Measurements from ENCODE around the gene MYO1G.

MYO1G gene

GRCh38 chr7:45017253-45017652, 38.4 kb upstream of the MYO1G start:
- no peak overlapping the region for H3K27ac ChIP-seq (ENCODE audit: low read depth in 2 of 2, low read length in 2 of 2)
- H3K4me3 ChIP-seq (ENCODE audit: low read length in 2 of 2): no peak overlapping the region
- H3K9me3 ChIP-seq (ENCODE audit: control insufficient read depth in 2 of 2, low read length in 2 of 2): no peaks in the 10 kb centered on the region
- peaks cover 0 to 3% of the 10 kb centered on the region in 2 donors for H3K36me3 ChIP-seq (ENCODE audit: control insufficient read depth in 2 of 2, insufficient read depth in 2 of 2, low read length in 2 of 2)
- H3K4me1 ChIP-seq (ENCODE audit: control insufficient read depth in 2 of 2, insufficient read depth in 2 of 2, low read length in 2 of 2): no peaks in the 10 kb centered on the region
- no peaks in the 10 kb centered on the region for H3K27me3 ChIP-seq (ENCODE audit: control insufficient read depth in 2 of 2, insufficient read depth in 2 of 2, low read length in 2 of 2)
- H3K9ac ChIP-seq (ENCODE audit: low read depth in 1 of 2, low read length in 2 of 2): no peak overlapping the region

- no peak overlapping the region for H3K27ac ChIP-seq (ENCODE audit: low read depth in 2 of 2, low read length in 2 of 2)
These were observed 36.5 kb upstream of the MYO1G start for GRCh38 chr7:45015313-45015712.

GRCh38 chr7:45013465-45013967, 34.7 kb upstream of the MYO1G start:
- no peaks in the 10 kb centered on the region for H3K4me1 ChIP-seq (ENCODE audit: control insufficient read depth in 2 of 2, insufficient read depth in 2 of 2, low read length in 2 of 2)
- H3K4me3 ChIP-seq (ENCODE audit: low read length in 2 of 2): no peak overlapping the region
- no peak overlapping the region for H3K27ac ChIP-seq (ENCODE audit: low read depth in 2 of 2, low read length in 2 of 2)
- no peaks in the 10 kb centered on the region for H3K27me3 ChIP-seq (ENCODE audit: control insufficient read depth in 2 of 2, insufficient read depth in 2 of 2, low read length in 2 of 2)
- no peaks in the 10 kb centered on the region for H3K9me3 ChIP-seq (ENCODE audit: control insufficient read depth in 2 of 2, low read length in 2 of 2)
- no peaks in the 10 kb centered on the region for H3K36me3 ChIP-seq (ENCODE audit: control insufficient read depth in 2 of 2, insufficient read depth in 2 of 2, low read length in 2 of 2)
- no peak overlapping the region for H3K9ac ChIP-seq (ENCODE audit: low read depth in 1 of 2, low read length in 2 of 2)

More at GRCh38 chr7:45015313-45015712, 36.5 kb upstream of the MYO1G start:
- Histone ChIP-seq H3K9ac (ENCODE audit: low read depth in 1 of 2, low read length in 2 of 2) (no peak overlapping the region), H3K4me1 (ENCODE audit: control insufficient read depth in 2 of 2, insufficient read depth in 2 of 2, low read length in 2 of 2) (no peaks in the 10 kb centered on the region), H3K4me3 (ENCODE audit: low read length in 2 of 2) (no peak overlapping the region), H3K9me3 (ENCODE audit: control insufficient read depth in 2 of 2, low read length in 2 of 2) (no peaks in the 10 kb centered on the region), H3K27me3 (ENCODE audit: control insufficient read depth in 2 of 2, insufficient read depth in 2 of 2, low read length in 2 of 2) (no peaks in the 10 kb centered on the region), H3K36me3 (ENCODE audit: control insufficient read depth in 2 of 2, insufficient read depth in 2 of 2, low read length in 2 of 2) (no peaks in the 10 kb centered on the region)

- Histone ChIP-seq H3K9ac (ENCODE audit: low read depth in 1 of 2, low read length in 2 of 2) (no peak overlapping the region), H3K27ac (ENCODE audit: low read depth in 2 of 2, low read length in 2 of 2) (no peak overlapping the region), H3K4me3 (ENCODE audit: low read length in 2 of 2) (no peak overlapping the region), H3K9me3 (ENCODE audit: control insufficient read depth in 2 of 2, low read length in 2 of 2) (no peaks in the 10 kb centered on the region), H3K36me3 (ENCODE audit: control insufficient read depth in 2 of 2, insufficient read depth in 2 of 2, low read length in 2 of 2) (peaks cover 0 to under 1% of the 10 kb centered on the region in 2 donors), H3K27me3 (ENCODE audit: control insufficient read depth in 2 of 2, insufficient read depth in 2 of 2, low read length in 2 of 2) (no peaks in the 10 kb centered on the region), H3K4me1 (ENCODE audit: control insufficient read depth in 2 of 2, insufficient read depth in 2 of 2, low read length in 2 of 2) (no peaks in the 10 kb centered on the region)
These were observed 28.9 kb upstream of the MYO1G start for GRCh38 chr7:45007571-45008328.

GRCh38 chr7:45007106-45007505, 28.3 kb upstream of the MYO1G start:
- no peak overlapping the region for H3K9ac ChIP-seq (ENCODE audit: low read depth in 1 of 2, low read length in 2 of 2)
- H3K27ac ChIP-seq (ENCODE audit: low read depth in 2 of 2, low read length in 2 of 2): no peak overlapping the region
- no peaks in the 10 kb centered on the region for H3K4me1 ChIP-seq (ENCODE audit: control insufficient read depth in 2 of 2, insufficient read depth in 2 of 2, low read length in 2 of 2)
- H3K27me3 ChIP-seq (ENCODE audit: control insufficient read depth in 2 of 2, insufficient read depth in 2 of 2, low read length in 2 of 2): no peaks in the 10 kb centered on the region
- peaks cover 0 to 3% of the 10 kb centered on the region in 2 donors for H3K36me3 ChIP-seq (ENCODE audit: control insufficient read depth in 2 of 2, insufficient read depth in 2 of 2, low read length in 2 of 2)
- no peak overlapping the region for H3K4me3 ChIP-seq (ENCODE audit: low read length in 2 of 2)
- no peaks in the 10 kb centered on the region for H3K9me3 ChIP-seq (ENCODE audit: control insufficient read depth in 2 of 2, low read length in 2 of 2)

- Histone ChIP-seq H3K27ac (ENCODE audit: low read depth in 2 of 2, low read length in 2 of 2) (no peak overlapping the region), H3K27me3 (ENCODE audit: control insufficient read depth in 2 of 2, insufficient read depth in 2 of 2, low read length in 2 of 2) (no peaks in the 10 kb centered on the region), H3K9ac (ENCODE audit: low read depth in 1 of 2, low read length in 2 of 2) (no peak overlapping the region), H3K36me3 (ENCODE audit: control insufficient read depth in 2 of 2, insufficient read depth in 2 of 2, low read length in 2 of 2) (peaks cover 0 to 3% of the 10 kb centered on the region in 2 donors), H3K4me3 (ENCODE audit: low read length in 2 of 2) (no peak overlapping the region), H3K4me1 (ENCODE audit: control insufficient read depth in 2 of 2, insufficient read depth in 2 of 2, low read length in 2 of 2) (peaks cover 12 to 17% of the 10 kb centered on the region in 2 donors), H3K9me3 (ENCODE audit: control insufficient read depth in 2 of 2, low read length in 2 of 2) (no peaks in the 10 kb centered on the region)
These were observed 25.0 kb upstream of the MYO1G start for GRCh38 chr7:45003789-45004188.

GRCh38 chr7:45001826-45002225, 23.0 kb upstream of the MYO1G start:
- Histone ChIP-seq H3K9me3 (ENCODE audit: control insufficient read depth in 2 of 2, low read length in 2 of 2) (no peaks in the 10 kb centered on the region), H3K27ac (ENCODE audit: low read depth in 2 of 2, low read length in 2 of 2) (peak overlapping the region in 1 of 2 donors; percentile 83), H3K36me3 (ENCODE audit: control insufficient read depth in 2 of 2, insufficient read depth in 2 of 2, low read length in 2 of 2) (peaks cover 0 to 3% of the 10 kb centered on the region in 2 donors), H3K27me3 (ENCODE audit: control insufficient read depth in 2 of 2, insufficient read depth in 2 of 2, low read length in 2 of 2) (no peaks in the 10 kb centered on the region), H3K9ac (ENCODE audit: low read depth in 1 of 2, low read length in 2 of 2) (peak overlapping the region; percentile 68 to 91), H3K4me1 (ENCODE audit: control insufficient read depth in 2 of 2, insufficient read depth in 2 of 2, low read length in 2 of 2) (peaks cover 12 to 17% of the 10 kb centered on the region in 2 donors), H3K4me3 (ENCODE audit: low read length in 2 of 2) (no peak overlapping the region)

GRCh38 chr7:45001138-45001694, 22.4 kb upstream of the MYO1G start:
- no peaks in the 10 kb centered on the region for H3K27me3 ChIP-seq (ENCODE audit: control insufficient read depth in 2 of 2, insufficient read depth in 2 of 2, low read length in 2 of 2)
- H3K4me3 ChIP-seq (ENCODE audit: low read length in 2 of 2): peak overlapping the region; percentile 72 to 96
- H3K36me3 ChIP-seq (ENCODE audit: control insufficient read depth in 2 of 2, insufficient read depth in 2 of 2, low read length in 2 of 2): peaks cover 0 to 3% of the 10 kb centered on the region in 2 donors
- H3K9ac ChIP-seq (ENCODE audit: low read depth in 1 of 2, low read length in 2 of 2): peak overlapping the region; percentile 68 to 91
- peak overlapping the region; percentile 39 to 83 for H3K27ac ChIP-seq (ENCODE audit: low read depth in 2 of 2, low read length in 2 of 2)
- H3K9me3 ChIP-seq (ENCODE audit: control insufficient read depth in 2 of 2, low read length in 2 of 2): no peaks in the 10 kb centered on the region
- H3K4me1 ChIP-seq (ENCODE audit: control insufficient read depth in 2 of 2, insufficient read depth in 2 of 2, low read length in 2 of 2): peaks cover 12 to 17% of the 10 kb centered on the region in 2 donors

- peaks cover 12 to 17% of the 10 kb centered on the region in 2 donors for H3K4me1 ChIP-seq (ENCODE audit: control insufficient read depth in 2 of 2, insufficient read depth in 2 of 2, low read length in 2 of 2)
- peak within 1 kb of the TSS; percentile 85 to 96 for H3K4me3 ChIP-seq (ENCODE audit: low read length in 2 of 2)
- H3K9me3 ChIP-seq (ENCODE audit: control insufficient read depth in 2 of 2, low read length in 2 of 2): no peaks in the 10 kb centered on the region
- H3K9ac ChIP-seq (ENCODE audit: low read depth in 1 of 2, low read length in 2 of 2): peak within 1 kb of the TSS; percentile 76 to 91
- peaks cover 0 to 3% of the 10 kb centered on the region in 2 donors for H3K36me3 ChIP-seq (ENCODE audit: control insufficient read depth in 2 of 2, insufficient read depth in 2 of 2, low read length in 2 of 2)
- no peaks in the 10 kb centered on the region for H3K27me3 ChIP-seq (ENCODE audit: control insufficient read depth in 2 of 2, insufficient read depth in 2 of 2, low read length in 2 of 2)
- H3K27ac ChIP-seq (ENCODE audit: low read depth in 2 of 2, low read length in 2 of 2): peak within 1 kb of the TSS; percentile 83 to 87
These were observed 21.5 kb upstream of the MYO1G start, which contains the start of gene CCM2 for GRCh38 chr7:45000093-45001032. CCM2 (plus strand) TSS chr7:45000201; CDS start chr7:45000334, 133 bp downstream.
